HepG2 (cell line): ENCODE measurements around the gene DISP2. TPM values are rescaled to one million over a fixed set of nuclear protein-coding genes. Genes with fewer than 3 reads are reported as not detected.

ENCODE experiments used
- ATAC-seq: fragments of 200-7000 bp; cut with Tn5 transposase; 3 replicates; pipeline ENCODE4 v1.9.1; 2020; ENCODE audit warnings: mild to moderate bottlenecking, moderate library complexity
- BruUV-seq: library from RNA; stranded (reverse); fragments of 400-500 nt; replicated peaks from 2 replicates; lab custom pipeline; 2021; lab: Mats Ljungman, UMichigan
- CTCF ChIA-PET: fragments of 300-600 bp; formaldehyde crosslinking; extraction: SDS; loops from one replicate; lab custom pipeline; 2021; ENCODE audit warnings: low total read pairs, inconsistent platforms, low intra/inter-chr PET ratio; lab: Yijun Ruan, JAX
- POLR2A ChIA-PET: fragments of 350-600 bp; sonication (Branson Sonifier 250); formaldehyde crosslinking; loops from one replicate; lab custom pipeline; 2020; ENCODE audit warnings: antibody characterized with exemption, inconsistent platforms; lab: Yijun Ruan, JAX
- DNase-seq: peaks from one replicate; pipeline ENCODE4 v3.0.0-alpha.2; 2015; ENCODE audit warnings: low spot score
- FAIRE-seq: peaks from 3 replicates; lab custom pipeline; 2011; peaks lifted over from hg19 to GRCh38; lab: Jason Lieb, UNC
- H2AFZ ChIP-seq: one replicate; pipeline ENCODE4 v1.6.1; 2011; ENCODE audit warnings: low read length, inconsistent platforms
- H3K27ac ChIP-seq: fragments of 300-600 bp; 3 replicates; pipeline ENCODE4 v1.8.0; 2011; ENCODE audit warnings: mixed run types, mild to moderate bottlenecking, mixed read lengths, low read length, inconsistent platforms; ENCODE audit not compliant: insufficient read depth; ENCODE audit errors: extremely low read length
- H3K27me3 ChIP-seq, 2 experiments: fragments of 200-600 bp in 1 of 2; 2 replicates in 1 of 2; 3 replicates in 1 of 2; pipeline versions ENCODE4 v1.6.0 to v1.8.0; 2011; ENCODE audit warnings: low read length in 2 of 2, mild to moderate bottlenecking in 2 of 2, moderate library complexity in 2 of 2, inconsistent platforms in 1 of 2; ENCODE audit not compliant: insufficient read depth in 2 of 2, control insufficient read depth in 1 of 2
- H3K36me3 ChIP-seq, 2 experiments: fragments of 200-600 bp in 1 of 2; replicated peaks in 1 of 2; 2 replicates in 1 of 2; 3 replicates in 1 of 2; pipeline versions ENCODE4 v1.5.1 to v1.8.0; 2011; ENCODE audit warnings: low read length in 2 of 2, inconsistent platforms in 1 of 2; ENCODE audit not compliant: insufficient read depth in 2 of 2, control insufficient read depth in 1 of 2
- H3K4me1 ChIP-seq: 2 replicates; pipeline ENCODE4 v1.5.1; 2012; ENCODE audit warnings: low read length, inconsistent platforms; ENCODE audit not compliant: insufficient read depth
- H3K4me2 ChIP-seq: 2 replicates; pipeline ENCODE4 v1.6.0; 2011; ENCODE audit warnings: low read depth, low read length, inconsistent platforms
- H3K4me3 ChIP-seq, 3 experiments: fragments of 200-600 bp in 1 of 3; sonication (generic), shearing (Covaris generic) in 1 of 3; replicated peaks in 1 of 3; 2 replicates each; pipeline ENCODE4 v1.5.1; 2011 to 2016; ENCODE audit warnings: low read length in 3 of 3, inconsistent platforms in 2 of 3, low read depth in 2 of 3, mild to moderate bottlenecking in 2 of 3, control low read depth in 1 of 3, mixed read lengths in 1 of 3; ENCODE audit not compliant: insufficient read depth in 1 of 3
- H3K79me2 ChIP-seq: one replicate; pipeline ENCODE4 v1.6.1; 2011; ENCODE audit warnings: low read length, inconsistent platforms; ENCODE audit not compliant: insufficient read depth
- H3K9ac ChIP-seq: 2 replicates; pipeline ENCODE4 v1.6.0; 2011; ENCODE audit warnings: mild to moderate bottlenecking, low read depth, low read length, inconsistent platforms; ENCODE audit not compliant: insufficient read depth
- H3K9me3 ChIP-seq: 2 replicates; pipeline ENCODE4 v1.5.1; 2012; ENCODE audit warnings: mild to moderate bottlenecking, low read length
- H4K20me1 ChIP-seq: 2 replicates; pipeline ENCODE4 v1.6.0; 2011; ENCODE audit warnings: inconsistent platforms, mild to moderate bottlenecking, low read length, moderate library complexity; ENCODE audit not compliant: insufficient read depth
- AHDC1 ChIP-seq: sonication (generic); formaldehyde crosslinking; IDR thresholded peaks from 2 replicates; pipeline ENCODE4 v1.5.1; 2020; ENCODE audit warnings: mild to moderate bottlenecking, missing genetic modification reagents, borderline replicate concordance
- FUBP1 ChIP-seq: sonication (generic); formaldehyde crosslinking; IDR thresholded peaks from 2 replicates; pipeline ENCODE4 v1.5.1; 2020; ENCODE audit warnings: missing genetic modification reagents, mild to moderate bottlenecking, borderline replicate concordance
- KLF11 ChIP-seq: IDR thresholded peaks from 2 replicates; pipeline ENCODE4 v1.6.1; 2016; ENCODE audit warnings: missing compliant biosample characterization
- KLF13 ChIP-seq: sonication (generic); formaldehyde crosslinking; IDR thresholded peaks from 2 replicates; pipeline ENCODE4 v1.4.0; 2020; ENCODE audit warnings: mild to moderate bottlenecking, missing genetic modification reagents
- RFXAP ChIP-seq: sonication (generic); formaldehyde crosslinking; IDR thresholded peaks from 2 replicates; pipeline ENCODE4 v1.4.0; 2020; ENCODE audit warnings: missing genetic modification reagents, borderline replicate concordance
- ZNF292 ChIP-seq: sonication (generic); formaldehyde crosslinking; IDR thresholded peaks from 2 replicates; pipeline ENCODE4 v1.8.1; 2022; ENCODE audit warnings: mild to moderate bottlenecking, low read depth, missing genetic modification reagents, borderline replicate concordance
- ZNF839 ChIP-seq: sonication (generic); formaldehyde crosslinking; IDR thresholded peaks from 2 replicates; pipeline ENCODE4 v1.4.0; 2020; ENCODE audit warnings: missing genetic modification reagents, mild to moderate bottlenecking, borderline replicate concordance
- WGBS: methylation state at CpG from one replicate; pipeline ENCODE4 v1.1.6; 2017; ENCODE audit warnings: low lambda C conversion rate; 5-methylcytosine and 5-hydroxymethylcytosine counted together
- in situ Hi-C: cut with HindIII; loops from 2 replicates; pipeline ENCODE4 v1.10.0; 2017; ENCODE audit warnings: low pct_unique_long_range_greater_than_20kb; ENCODE audit not compliant: extremely low pct_ligation_motif_present
- intact Hi-C: fragments of 100-400 bp; cut with micrococcal nuclease; formaldehyde crosslinking; loops from one replicate; pipeline ENCODE4 v1.10.0; 2022; ENCODE audit not compliant: unreplicated experiment
- polyA plus RNA-seq, 8 experiments: library from polyadenylated mRNA; depleted of rRNA in 3 of 8; stranded (reverse) in 7 of 8; unstranded in 1 of 8; fragments of >200 nt; fragmentation: Illumina TruSeq in 4 of 8; extraction: Trizol in 4 of 8; gene quantifications; 2 replicates each; pipeline versions ENCODE4 v1.2.1 to v1.2.3, GENCODE V29; 2011 to 2016; ENCODE audit warnings: low read depth in 4 of 8, missing spikeins in 1 of 8, mixed read lengths in 1 of 8; ENCODE audit not compliant: insufficient read depth in 1 of 8
- total RNA-seq, 5 experiments: library from RNA; depleted of rRNA; stranded (reverse); fragments of >200 nt; fragmentation: Illumina TruSeq; extraction: Trizol; gene quantifications; 2 replicates each; pipeline ENCODE4 v1.2.3, GENCODE V29; 2016; ENCODE audit warnings: low read depth in 1 of 5

DISP2 gene
- total and polyA plus RNA-seq, 2 of the 13 experiments (the other 11 are each of a cell fraction or from before 2014, with no cell fraction given): 0.09 to 0.32 TPM

GRCh38 chr15:40310993-40311392 lies 47.0 kb upstream of the DISP2 start:
- ChIA-PET POLR2A (no interaction called here), CTCF (no interaction called here)
- ATAC-seq (no peak), DNase-seq (no peak), FAIRE-seq (no peak)
- Histone ChIP-seq H3K27me3 (peaks cover 4 to 59% of the 10 kb centered on the region in 2 experiments; a peak in 4 of 5 replicates), H3K27ac (no peak overlapping the region), H3K79me2 (no peaks in the 10 kb centered on the region), H3K9me3 (no peaks in the 10 kb centered on the region), H3K4me3 (no peak overlapping the region), H2AFZ (no peak overlapping the region), H3K4me2 (no peak overlapping the region), H3K9ac (no peak overlapping the region), H3K4me1 (no peaks in the 10 kb centered on the region), H4K20me1 (no peaks in the 10 kb centered on the region), H3K36me3 (no peaks in the 10 kb centered on the region)
- intact Hi-C loops: loop anchor here (1.0 kb wide), 1 partner anchor 32 kb away; no protein-coding TSS in a partner anchor
- in situ Hi-C loops: loop anchor here (5.0 kb wide), 1 partner anchor 34 kb away; no protein-coding TSS in a partner anchor
- no peak for TF ChIP-seq ZNF292 (CRISPR knock-in tag)
- TF ChIP-seq KLF13 (CRISPR knock-in tag): no peak
- TF ChIP-seq KLF11: no peak
- no peak for TF ChIP-seq AHDC1
- no peak for TF ChIP-seq ZNF839 (CRISPR knock-in tag)
- no peak for TF ChIP-seq RFXAP
- no peak for TF ChIP-seq FUBP1 (CRISPR knock-in tag)
- BruUV-seq: no TSS peak
- 3% methylated on average over 3 of the region's 3 CpGs for WGBS
